Ovary (tissue), 9 donors: Measurements from ENCODE around the gene EN2. TPM values are rescaled to one million over a fixed set of nuclear protein-coding genes. Genes with fewer than 3 reads are reported as not detected.

Experiments
- DNase-seq, 5 donors: peaks; one replicate each; pipeline ENCODE4 v3.0.0-alpha.2; 2019 to 2020
- H3K27ac ChIP-seq, 2 donors: fragments of 200-600 bp; one replicate each; pipeline versions ENCODE4 v1.5.1 to v1.8.0; 2019 to 2022
- H3K27me3 ChIP-seq: fragments of 200-600 bp; one replicate; pipeline ENCODE4 v1.8.0; 2022
- H3K36me3 ChIP-seq: fragments of 200-600 bp; sonication (generic); one replicate; pipeline ENCODE4 v1.5.1; 2019
- H3K4me1 ChIP-seq: one replicate; pipeline ENCODE4 v1.8.1; 2013; ENCODE audit warnings: mild to moderate bottlenecking, moderate library complexity; ENCODE audit not compliant: insufficient read depth
- H3K4me3 ChIP-seq: fragments of 200-600 bp; sonication (generic); one replicate; pipeline ENCODE4 v1.5.1; 2017
- H3K9me3 ChIP-seq, 2 donors: fragments of 200-600 bp in 1 of 2; sonication (generic) in 1 of 2; one replicate each; pipeline versions ENCODE4 v1.5.1 to v1.8.1; 2013 to 2019; ENCODE audit warnings: mild to moderate bottlenecking in 1 of 2, moderate library complexity in 1 of 2
- CTCF ChIP-seq, 3 donors: fragments of 450-650 bp in 2 of 3; fragments of 200-600 bp in 1 of 3; IDR thresholded peaks; one replicate each; pipeline versions ENCODE4 v1.5.1 to v1.8.0; 2016 to 2022; ENCODE audit warnings: antibody characterized with exemption in 3 of 3, mild to moderate bottlenecking in 1 of 3
- EP300 ChIP-seq: sonication (generic); formaldehyde crosslinking; IDR thresholded peaks from one replicate; pipeline ENCODE4 v1.6.1; 2017; ENCODE audit warnings: antibody characterized with exemption
- POLR2A ChIP-seq: fragments of 450-650 bp; IDR thresholded peaks from one replicate; pipeline ENCODE4 v1.6.1; 2017; ENCODE audit warnings: antibody characterized with exemption, mild to moderate bottlenecking, moderate library complexity
- WGBS, 3 donors: extraction: QIAGEN DNeasy Blood & Tissue Kit in 1 of 3; methylation state at CpG; one replicate each; pipeline versions ENCODE4 v1.1.5 to v1.1.7; 2013 to 2017; 5-methylcytosine and 5-hydroxymethylcytosine counted together
- intact Hi-C, 4 donors: fragments of 100-400 bp; cut with DNase I; formaldehyde crosslinking; loops; one replicate each; pipeline versions ENCODE4 v1.11.0 to v1.15.1; 2022 to 2023
- polyA plus RNA-seq, 2 donors: library from polyadenylated mRNA; stranded (reverse); fragments of 200-250 nt in 1 of 2; fragments of 350-450 nt in 1 of 2; fragmentation: Illumina TruSeq in 1 of 2; extraction: RNeasy Lipid Tissue Mini Kit (QIAGEN cat#74804) in 1 of 2; gene quantifications; one replicate each; pipeline ENCODE4 v1.2.3, GENCODE V29; 2013 to 2014
- total RNA-seq, 7 donors: library from RNA; depleted of rRNA in 2 of 7; stranded (reverse); fragments of >200 nt in 2 of 7; fragmentation: NEBNext Ultra II Directional in 3 of 7; extraction: Animal tissue kit (Norgen Biotek cat#: 25700) in 3 of 7; gene quantifications; one replicate each; pipeline versions ENCODE4 v1.1.0 to v1.2.4, GENCODE V29; 2016 to 2023
- donor health status: DM: no; HTN: no; CAD: no; lungs with moderate emphysema.
- donor health status: DM: no; HTN: no; CAD: no.
- donor health status: Bipolar disorder and iron deficiency.
- donor health status: DM: yes; HTN: yes; CAD: no.
- donor health status: DM: no; HTN: no; CAD: no.
- donor health status: DM: yes; HTN: yes; CAD: no.

EN2 gene
- total and polyA plus RNA-seq, 9 donors = 0.15 to 1.8 (median 0.77) TPM; not detected in 1

DNA sequence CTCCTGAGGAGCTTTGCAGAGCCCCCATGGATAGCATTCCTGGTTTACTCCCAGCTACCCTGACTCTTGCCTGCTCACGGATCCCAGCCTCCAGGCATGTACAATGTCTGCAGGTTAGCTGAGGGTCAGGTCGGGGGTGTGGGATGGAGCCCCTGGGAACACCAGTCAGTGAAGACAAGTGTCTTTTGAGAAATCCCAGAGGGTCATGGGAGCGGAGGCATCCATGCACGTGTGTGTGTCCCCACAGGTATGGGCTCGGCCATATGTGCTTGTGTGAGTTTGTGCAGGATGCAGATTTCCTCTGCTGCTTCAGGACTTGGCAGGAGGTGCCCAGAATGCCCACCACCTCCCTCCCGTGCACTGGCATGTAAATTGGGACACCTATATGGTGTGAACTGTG is 28.3 kb upstream of the EN2 start:
- no peaks in the 10 kb centered on the region for H3K4me1 ChIP-seq
- no peaks in the 10 kb centered on the region for H3K27me3 ChIP-seq
- 55 to 63% (median 60%) methylated on average over 6 of the region's 6 CpGs for WGBS, 3 donors
- no peak for TF ChIP-seq CTCF (IDR thresholded peaks at IDR 0.05)
- TF ChIP-seq EP300 = no peak
- TF ChIP-seq POLR2A = no peak
- H3K27ac ChIP-seq = no peak overlapping the region
- intact Hi-C loops = no loop called here
- H3K9me3 ChIP-seq = no peaks in the 10 kb centered on the region
- H3K36me3 ChIP-seq = no peaks in the 10 kb centered on the region
- H3K4me3 ChIP-seq = no peak overlapping the region
- DNase-seq = no peak

DNA sequence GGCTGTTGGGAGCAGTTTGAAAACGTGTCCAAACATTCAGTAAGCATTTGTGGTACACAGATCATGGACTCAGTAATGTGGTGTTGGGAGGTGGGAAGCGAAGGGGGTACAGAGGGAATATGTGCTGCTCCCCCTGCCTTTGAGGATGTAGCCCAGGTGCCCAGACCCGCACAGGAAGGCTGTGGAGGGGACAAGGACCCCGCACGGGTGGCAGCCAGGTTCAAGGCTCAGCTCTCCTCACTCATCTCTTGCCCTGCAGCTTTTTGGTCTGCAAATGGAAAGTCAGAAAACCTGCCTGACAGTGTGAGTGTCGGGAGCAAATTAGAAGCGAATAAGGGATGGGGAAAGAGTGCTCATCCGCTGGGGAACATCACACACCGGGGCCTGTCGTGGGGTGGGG is 27.3 kb upstream of the EN2 start:
- no peak for DNase-seq
- Histone ChIP-seq H3K27ac (no peak overlapping the region), H3K9me3 (no peaks in the 10 kb centered on the region), H3K36me3 (no peaks in the 10 kb centered on the region), H3K4me3 (no peak overlapping the region), H3K4me1 (no peaks in the 10 kb centered on the region), H3K27me3 (no peaks in the 10 kb centered on the region)
- WGBS, 3 donors = 63 to 68% (median 67%) methylated on average over 10 of the region's 10 CpGs
- TF ChIP-seq EP300 (no peak), POLR2A (no peak), CTCF (IDR thresholded peaks at IDR 0.05) (no peak)
- intact Hi-C loops = no loop called here

- TF ChIP-seq EP300 (no peak), CTCF (IDR thresholded peaks at IDR 0.05) (no peak), POLR2A (no peak)
- 66 to 76% (median 75%) methylated on average over 12 of the region's 12 CpGs for WGBS, 3 donors
- Histone ChIP-seq H3K4me1 (no peaks in the 10 kb centered on the region), H3K27me3 (no peaks in the 10 kb centered on the region), H3K36me3 (no peaks in the 10 kb centered on the region), H3K4me3 (no peak overlapping the region), H3K9me3 (no peaks in the 10 kb centered on the region), H3K27ac (no peak overlapping the region)
- no peak for DNase-seq
- intact Hi-C loops = no loop called here
Measured at GRCh38 chr7:155431231-155431630, 26.7 kb upstream of the EN2 start.

DNA sequence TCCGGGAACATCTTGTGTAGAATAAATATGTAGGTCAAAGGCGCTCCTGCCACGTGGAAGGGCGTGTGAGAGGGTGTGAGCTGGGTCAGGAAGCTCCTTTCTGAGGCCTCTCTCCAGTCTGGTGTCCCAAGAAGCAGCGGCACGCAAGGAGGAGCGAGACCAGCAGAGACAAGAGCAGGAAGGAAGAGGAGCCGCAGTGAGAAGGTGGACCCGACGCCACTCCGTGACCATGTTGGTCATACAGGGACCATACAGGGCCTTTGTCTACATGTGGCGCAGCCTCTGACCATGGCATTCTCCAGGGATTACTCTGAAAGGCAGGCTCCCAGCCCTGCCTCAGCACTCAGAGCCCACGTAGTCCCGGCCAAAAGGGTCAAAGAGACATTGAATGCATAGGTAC is 26.2 kb upstream of the EN2 start:
- H3K9me3 ChIP-seq = no peaks in the 10 kb centered on the region
- no peak overlapping the region for H3K27ac ChIP-seq
- 78 to 86% (median 79%) methylated on average over 14 of the region's 14 CpGs for WGBS, 3 donors
- no peaks in the 10 kb centered on the region for H3K4me1 ChIP-seq
- H3K4me3 ChIP-seq = no peak overlapping the region
- H3K27me3 ChIP-seq = no peaks in the 10 kb centered on the region
- intact Hi-C loops = no loop called here
- DNase-seq = no peak
- TF ChIP-seq CTCF (IDR thresholded peaks at IDR 0.05) = no peak
- no peak for TF ChIP-seq POLR2A
- no peak for TF ChIP-seq EP300
- no peaks in the 10 kb centered on the region for H3K36me3 ChIP-seq

- TF ChIP-seq POLR2A = no peak
- TF ChIP-seq CTCF (IDR thresholded peaks at IDR 0.05) = no peak
- no peak for TF ChIP-seq EP300
- DNase-seq = no peak
- H3K36me3 ChIP-seq = no peaks in the 10 kb centered on the region
- no peak overlapping the region for H3K4me3 ChIP-seq
- H3K27ac ChIP-seq = no peak overlapping the region
- 65 to 69% (median 67%) methylated on average over 3 of the region's 3 CpGs for WGBS, 3 donors
- intact Hi-C loops = no loop called here
- no peaks in the 10 kb centered on the region for H3K27me3 ChIP-seq
- H3K9me3 ChIP-seq = no peaks in the 10 kb centered on the region
- H3K4me1 ChIP-seq = no peaks in the 10 kb centered on the region
Measured at GRCh38 chr7:155435110-155435509, 22.8 kb upstream of the EN2 start.
